GM12891 (cell line): Measurements from ENCODE around the gene KAZALD1.

Experiments
- DNase-seq: peaks from one replicate; pipeline ENCODE4 v3.0.0; 2011; ENCODE audit warnings: low spot score; ENCODE audit not compliant: insufficient read length
- FAIRE-seq: peaks from 2 replicates; lab custom pipeline; 2011; peaks lifted over from hg19 to GRCh38; lab: Jason Lieb, UNC
- PAX5 ChIP-seq: IDR thresholded peaks from 2 replicates; pipeline ENCODE4 v1.6.1; 2011; ENCODE audit warnings: low read length, moderate library complexity, mild to moderate bottlenecking; ENCODE audit not compliant: insufficient read depth, severe bottlenecking
- POLR2A ChIP-seq: IDR thresholded peaks from 2 replicates; pipeline ENCODE4 v1.6.1; 2011; ENCODE audit warnings: low read depth, low read length, control low read depth
- POLR2AphosphoS5 ChIP-seq: IDR thresholded peaks from 2 replicates; pipeline ENCODE4 v1.6.1; 2011; ENCODE audit warnings: low read depth, low read length, control low read depth
- POU2F2 ChIP-seq: IDR thresholded peaks from 2 replicates; pipeline ENCODE4 v1.6.1; 2011; ENCODE audit warnings: low read depth, mild to moderate bottlenecking, control low read depth, low read length, moderate library complexity
- SPI1 ChIP-seq: IDR thresholded peaks from 2 replicates; pipeline ENCODE4 v1.6.1; 2011; ENCODE audit warnings: low read depth, low read length, control low read depth
- TAF1 ChIP-seq: IDR thresholded peaks from 2 replicates; pipeline ENCODE4 v1.6.1; 2011; ENCODE audit warnings: low read depth, low read length, control low read depth

Gene KAZALD1

GRCh38 chr10:101036726-101037125 is 25.1 kb upstream of the KAZALD1 start:
- TF ChIP-seq PAX5 (no peak), TAF1 (no peak), POLR2A (no peak), POLR2AphosphoS5 (no peak), SPI1 (no peak), POU2F2 (no peak)
- DNase-seq (no peak), FAIRE-seq (no peak)

- no peak for FAIRE-seq
- no peak for TF ChIP-seq POU2F2
- TF ChIP-seq PAX5, result no peak
- no peak for TF ChIP-seq TAF1
- TF ChIP-seq POLR2AphosphoS5, result no peak
- TF ChIP-seq SPI1, result no peak
- no peak for TF ChIP-seq POLR2A
- DNase-seq, result no peak
Measured at GRCh38 chr10:101038484-101038883, 23.3 kb upstream of the KAZALD1 start.

GRCh38 chr10:101040061-101040460 is 21.7 kb upstream of the KAZALD1 start:
- TF ChIP-seq POLR2A (no peak), POU2F2 (no peak), PAX5 (no peak), SPI1 (no peak), POLR2AphosphoS5 (no peak), TAF1 (no peak)
- no peak for FAIRE-seq
- DNase-seq, result no peak

GRCh38 chr10:101040851-101041250 is 20.9 kb upstream of the KAZALD1 start:
- no peak for DNase-seq
- no peak for FAIRE-seq
- TF ChIP-seq TAF1 (no peak), POU2F2 (no peak), PAX5 (no peak), POLR2AphosphoS5 (no peak), POLR2A (no peak), SPI1 (no peak)

- peak; percentile 69 for FAIRE-seq
- no peak for DNase-seq
- no peak for TF ChIP-seq PAX5
- no peak for TF ChIP-seq POLR2AphosphoS5
- TF ChIP-seq POU2F2, result no peak
- no peak for TF ChIP-seq POLR2A
- no peak for TF ChIP-seq TAF1
- TF ChIP-seq SPI1, result no peak
Measured at GRCh38 chr10:101041252-101041761, 20.5 kb upstream of the KAZALD1 start.

- no peak for DNase-seq
- no peak for FAIRE-seq
- TF ChIP-seq TAF1, result no peak
- no peak for TF ChIP-seq POLR2A
- TF ChIP-seq POU2F2, result no peak
- no peak for TF ChIP-seq SPI1
- TF ChIP-seq POLR2AphosphoS5, result no peak
- no peak for TF ChIP-seq PAX5
Measured at GRCh38 chr10:101042118-101042517, 19.7 kb upstream of the KAZALD1 start.

GRCh38 chr10:101042667-101043362 is 19.0 kb upstream of the KAZALD1 start:
- FAIRE-seq (peak; percentile 88), DNase-seq (peak; percentile 84)
- TF ChIP-seq POLR2AphosphoS5 (0 out of 2 replicates have a peak, but pooled peaks have one; percentile 46), PAX5 (no peak), POU2F2 (no peak), TAF1 (peak; percentile 45), POLR2A (peak; percentile 66; the same call in 1 of the 2 replicates), SPI1 (no peak)

- no peak for TF ChIP-seq POU2F2
- TF ChIP-seq PAX5, result no peak
- TF ChIP-seq POLR2AphosphoS5, result no peak
- TF ChIP-seq SPI1, result no peak
- TF ChIP-seq TAF1, result no peak
- no peak for TF ChIP-seq POLR2A
- no peak for DNase-seq
- FAIRE-seq, result no peak
Measured at GRCh38 chr10:101043363-101043707, 18.5 kb upstream of the KAZALD1 start.

- FAIRE-seq (no peak), DNase-seq (no peak)
- TF ChIP-seq SPI1, result no peak
- no peak for TF ChIP-seq TAF1
- TF ChIP-seq PAX5, result no peak
- no peak for TF ChIP-seq POLR2A
- no peak for TF ChIP-seq POU2F2
- no peak for TF ChIP-seq POLR2AphosphoS5
Measured at GRCh38 chr10:101044117-101044516, 17.7 kb upstream of the KAZALD1 start.
